Smooth muscle cell (in vitro differentiated cells): ENCODE results near the gene RNMT. TPM values are rescaled to one million over a fixed set of nuclear protein-coding genes. Genes with fewer than 3 reads are reported as not detected.
"Not testable (repeated sequence)": the region's sequence is repeated elsewhere in the genome, so short reads cannot be mapped to it uniquely, and the experiment has no call there.

Experiments
- DNase-seq: peaks from one replicate; lab custom pipeline; 2025; ENCODE audit not compliant: unreplicated experiment; lab: John Stamatoyannopoulos, UW
- H2AFZ ChIP-seq: fragments of 200-600 bp; sonication (generic); 2 replicates; pipeline ENCODE4 v1.6.0; 2016; ENCODE audit warnings: antibody characterized with exemption, low read depth, mild to moderate bottlenecking
- H3F3A ChIP-seq: fragments of 200-600 bp; sonication (generic); 2 replicates; pipeline ENCODE4 v1.6.0; 2017; ENCODE audit warnings: antibody characterized with exemption, low read depth
- H3K27ac ChIP-seq: fragments of 200-600 bp; sonication (generic); 2 replicates; pipeline ENCODE4 v1.5.1; 2016; ENCODE audit warnings: low read depth, mild to moderate bottlenecking
- H3K27me3 ChIP-seq: fragments of 200-600 bp; sonication (generic); 2 replicates; pipeline ENCODE4 v1.6.1; 2016; ENCODE audit warnings: low read depth, mild to moderate bottlenecking
- H3K36me3 ChIP-seq: fragments of 200-600 bp; sonication (generic); 2 replicates; pipeline ENCODE4 v1.5.1; 2016; ENCODE audit warnings: low read depth
- H3K4me1 ChIP-seq: fragments of 200-600 bp; sonication (generic); 2 replicates; pipeline ENCODE4 v1.5.1; 2016; ENCODE audit warnings: low read depth
- H3K4me2 ChIP-seq: fragments of 200-600 bp; sonication (generic); 2 replicates; pipeline ENCODE4 v1.6.0; 2016; ENCODE audit warnings: mild to moderate bottlenecking
- H3K4me3 ChIP-seq: fragments of 200-600 bp; sonication (generic); 2 replicates; pipeline ENCODE4 v1.5.1; 2016; ENCODE audit warnings: mild to moderate bottlenecking
- H3K79me2 ChIP-seq: fragments of 200-600 bp; sonication (generic); 2 replicates; pipeline ENCODE4 v1.6.0; 2016; ENCODE audit warnings: low read depth, mild to moderate bottlenecking
- H3K9ac ChIP-seq: fragments of 200-600 bp; sonication (generic); 2 replicates; pipeline ENCODE4 v1.6.0; 2016; ENCODE audit warnings: low read depth
- H3K9me3 ChIP-seq: fragments of 200-600 bp; sonication (generic); replicated peaks from 2 replicates; pipeline ENCODE4 v1.5.1; 2016; ENCODE audit warnings: low read depth
- H4K20me1 ChIP-seq: fragments of 200-600 bp; sonication (generic); 2 replicates; pipeline ENCODE4 v1.6.0; 2016; ENCODE audit warnings: low read depth
- WGBS: methylation state at CpG from one replicate; pipeline ENCODE4 v1.1.7; 2016; ENCODE audit warnings: low lambda C conversion rate; 5-methylcytosine and 5-hydroxymethylcytosine counted together
- polyA plus RNA-seq: library from polyadenylated mRNA; unstranded; fragments of >200 nt; fragmentation: Nextera tagmentation; extraction: Ambion mirVana; gene quantifications from 2 replicates; pipeline ENCODE4 v1.2.1, GENCODE V29; 2016
- total RNA-seq: library from RNA; depleted of rRNA; stranded (reverse); fragments of >200 nt; gene quantifications from 2 replicates; pipeline ENCODE4 v1.2.3, GENCODE V29; 2014
- TF ChIP-seq, protein P1 (sequence below): fragments of 200-600 bp; sonication (generic); IDR thresholded peaks from 2 replicates; pipeline ENCODE4 v1.5.1; 2017; ENCODE audit warnings: borderline replicate concordance, mild to moderate bottlenecking, antibody characterized with exemption; ENCODE audit not compliant: insufficient read depth, poor library complexity, severe bottlenecking

Gene RNMT
- total and polyA plus RNA-seq, 2 experiments from 2014 or later = 38.6 to 48.3 TPM

DNA sequence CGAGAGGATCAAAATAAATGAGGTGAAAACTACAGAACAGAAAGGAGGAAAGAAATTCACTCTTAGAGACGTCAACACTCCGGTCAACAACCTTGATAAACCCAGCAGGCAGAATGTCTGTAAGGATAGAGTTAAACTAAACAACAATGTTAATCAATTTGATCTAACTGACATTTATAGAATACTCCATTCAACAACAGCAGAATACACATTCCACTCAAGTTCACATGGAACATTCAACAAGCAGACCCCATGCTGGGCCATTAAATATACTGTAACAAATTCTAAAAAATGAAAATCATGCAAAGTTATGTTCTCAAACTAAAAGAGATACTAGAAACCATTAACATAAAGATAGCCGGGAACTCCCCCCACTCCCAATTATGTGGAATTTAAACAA lies 41.9 kb upstream of the RNMT start:
- peaks cover 64% of the 10 kb centered on the region for H3K79me2 ChIP-seq

DNA sequence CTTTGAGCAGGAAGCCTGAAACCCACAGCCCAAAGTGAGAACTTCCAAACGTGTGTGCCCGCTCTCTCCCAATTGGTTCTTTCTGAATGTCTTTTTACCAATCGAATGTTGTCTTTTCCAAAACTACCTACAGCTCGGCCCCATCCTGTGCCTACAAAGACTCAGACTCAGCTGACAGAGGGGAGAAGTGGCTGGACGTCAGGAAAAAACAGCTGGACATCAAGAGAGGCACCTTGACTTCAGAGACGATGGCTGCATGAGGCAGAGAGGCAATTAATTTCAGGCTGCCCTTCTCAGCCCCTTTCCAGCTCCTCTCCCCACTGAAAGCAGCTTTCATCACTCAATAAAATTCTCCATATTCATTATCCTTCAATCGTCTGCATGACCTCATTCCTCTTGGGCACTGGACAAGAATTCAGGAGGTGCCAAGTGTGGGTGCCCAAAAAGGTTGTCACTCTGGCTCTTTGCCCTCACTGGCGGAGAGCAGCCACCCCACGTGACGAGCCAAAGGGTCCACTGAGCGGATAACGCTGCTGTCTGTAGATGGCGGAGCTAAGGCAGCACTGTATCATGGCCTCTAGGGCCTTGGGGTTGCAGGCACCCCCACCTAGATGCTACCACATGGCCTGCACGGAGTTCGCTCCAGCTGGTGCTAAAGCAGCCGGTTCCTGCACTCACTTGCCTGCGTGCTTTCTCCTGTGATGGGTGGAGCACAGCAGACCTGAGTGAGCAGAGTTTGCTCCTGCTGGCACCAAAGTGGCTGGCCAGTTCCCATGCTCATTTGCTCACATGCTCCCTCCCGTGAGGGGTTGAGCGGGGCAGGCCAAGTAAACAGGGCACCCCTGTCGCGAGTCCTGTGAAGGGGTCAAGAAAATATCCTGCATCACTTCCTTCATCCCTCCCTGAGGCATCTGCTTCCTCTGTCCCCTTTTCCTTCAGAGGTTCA lies 38.0 kb upstream of the RNMT start:
- WGBS = 96% methylated on average over 21 of the region's 21 CpGs
- H3K27ac ChIP-seq = no peak overlapping the region
- no peaks in the 10 kb centered on the region for H3K4me1 ChIP-seq
- no peak overlapping the region for H3K9ac ChIP-seq
- H3K9me3 ChIP-seq = no peaks in the 10 kb centered on the region
- H3K4me3 ChIP-seq = no peak overlapping the region
- no peak for DNase-seq
- H3F3A ChIP-seq = no peaks in the 10 kb centered on the region
- no peaks in the 10 kb centered on the region for H3K27me3 ChIP-seq
- peaks cover 72% of the 10 kb centered on the region for H3K79me2 ChIP-seq
- H3K4me2 ChIP-seq = no peak overlapping the region
- H3K36me3 ChIP-seq = no peaks in the 10 kb centered on the region
- H4K20me1 ChIP-seq = peaks cover 71% of the 10 kb centered on the region
- H2AFZ ChIP-seq = no peak overlapping the region
- TF ChIP-seq, protein P1, sequence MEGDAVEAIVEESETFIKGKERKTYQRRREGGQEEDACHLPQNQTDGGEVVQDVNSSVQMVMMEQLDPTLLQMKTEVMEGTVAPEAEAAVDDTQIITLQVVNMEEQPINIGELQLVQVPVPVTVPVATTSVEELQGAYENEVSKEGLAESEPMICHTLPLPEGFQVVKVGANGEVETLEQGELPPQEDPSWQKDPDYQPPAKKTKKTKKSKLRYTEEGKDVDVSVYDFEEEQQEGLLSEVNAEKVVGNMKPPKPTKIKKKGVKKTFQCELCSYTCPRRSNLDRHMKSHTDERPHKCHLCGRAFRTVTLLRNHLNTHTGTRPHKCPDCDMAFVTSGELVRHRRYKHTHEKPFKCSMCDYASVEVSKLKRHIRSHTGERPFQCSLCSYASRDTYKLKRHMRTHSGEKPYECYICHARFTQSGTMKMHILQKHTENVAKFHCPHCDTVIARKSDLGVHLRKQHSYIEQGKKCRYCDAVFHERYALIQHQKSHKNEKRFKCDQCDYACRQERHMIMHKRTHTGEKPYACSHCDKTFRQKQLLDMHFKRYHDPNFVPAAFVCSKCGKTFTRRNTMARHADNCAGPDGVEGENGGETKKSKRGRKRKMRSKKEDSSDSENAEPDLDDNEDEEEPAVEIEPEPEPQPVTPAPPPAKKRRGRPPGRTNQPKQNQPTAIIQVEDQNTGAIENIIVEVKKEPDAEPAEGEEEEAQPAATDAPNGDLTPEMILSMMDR = no peak

More for the DNA sequence above, 41.9 kb upstream of the RNMT start:
- H3K4me2 ChIP-seq = no peak overlapping the region
- H3K9me3 ChIP-seq = no peaks in the 10 kb centered on the region
- H3K4me3 ChIP-seq = no peak overlapping the region
- peaks cover 96% of the 10 kb centered on the region for H4K20me1 ChIP-seq
- no peak overlapping the region for H3K27ac ChIP-seq
- no peak for DNase-seq
- WGBS = 95% methylated on average over 4 of the region's 4 CpGs
- H2AFZ ChIP-seq = no peak overlapping the region
- no peak overlapping the region for H3K9ac ChIP-seq
- no peaks in the 10 kb centered on the region for H3K27me3 ChIP-seq
- H3K4me1 ChIP-seq = no peaks in the 10 kb centered on the region
- TF ChIP-seq, protein P1 = no peak
- H3F3A ChIP-seq = no peaks in the 10 kb centered on the region
- H3K36me3 ChIP-seq = no peaks in the 10 kb centered on the region

DNA sequence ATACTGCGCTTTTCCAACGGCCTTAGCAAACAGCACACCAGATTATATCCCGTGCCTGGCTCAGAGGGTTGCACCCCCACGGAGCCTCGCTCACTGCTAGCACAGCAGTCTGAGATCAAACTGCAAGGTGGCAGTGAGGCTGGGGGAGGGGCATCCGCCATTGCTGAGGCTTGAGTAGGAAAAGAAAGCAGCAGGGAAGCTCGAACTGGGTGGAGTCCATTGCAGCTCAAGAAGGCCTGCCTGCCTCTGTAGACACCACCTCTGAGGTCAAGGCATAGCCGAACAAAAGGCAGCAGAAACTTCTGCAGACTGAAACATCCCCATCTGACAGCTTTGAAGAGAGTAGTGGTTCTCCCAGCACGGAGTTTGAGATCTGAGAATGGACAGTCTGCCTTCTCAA lies 36.4 kb upstream of the RNMT start:
- H3K36me3 ChIP-seq, H3F3A ChIP-seq, H3K4me3 ChIP-seq, H2AFZ ChIP-seq, H3K9ac ChIP-seq, H3K27ac ChIP-seq, H3K27me3 ChIP-seq, H3K9me3 ChIP-seq, H3K4me2 ChIP-seq, H3K4me1 ChIP-seq, DNase-seq: not testable (repeated sequence)
- Histone ChIP-seq H4K20me1 (peaks cover 55% of the 10 kb centered on the region), H3K79me2 (peaks cover 68% of the 10 kb centered on the region)
- 96% methylated on average over 9 of the region's 9 CpGs for WGBS

DNA sequence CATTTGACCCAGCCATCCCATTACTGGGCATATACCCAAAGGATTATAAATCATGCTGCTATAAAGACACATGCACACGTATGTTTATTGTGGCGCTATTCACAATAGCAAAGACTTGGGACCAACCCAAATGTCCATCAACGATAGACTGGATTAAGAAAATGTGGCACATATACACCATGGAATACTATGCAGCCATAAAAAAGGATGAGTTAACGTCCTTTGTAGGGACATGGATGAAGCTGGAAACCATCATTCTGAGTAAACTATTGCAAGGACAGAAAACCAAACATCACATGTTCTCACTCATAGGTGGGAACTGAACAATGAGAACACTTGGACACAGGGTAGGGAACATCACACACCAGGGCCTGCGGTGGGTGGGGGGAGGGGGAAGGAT lies 31.1 kb upstream of the RNMT start:
- not testable (repeated sequence) for H3K9me3 ChIP-seq, H3K36me3 ChIP-seq, H3K9ac ChIP-seq, H3K4me1 ChIP-seq, DNase-seq, H3K27me3 ChIP-seq, H2AFZ ChIP-seq, H3K4me2 ChIP-seq, H3K27ac ChIP-seq, H3F3A ChIP-seq, H3K4me3 ChIP-seq
- 93% methylated on average over 5 of the region's 5 CpGs for WGBS
- Histone ChIP-seq H4K20me1 (peaks cover 29% of the 10 kb centered on the region), H3K79me2 (peaks cover 78% of the 10 kb centered on the region)
